ENCODE results near the gene C22orf39. TPM values are rescaled to one million over a fixed set of nuclear protein-coding genes. Genes with fewer than 3 reads are reported as not detected.

C22orf39 gene
- total RNA-seq, 4 donors from 2014 or later: 69.4 to 107 (median 97.0) TPM

- WGBS, 2 donors (ENCODE audit: low coverage in 1 of 2): 50 to 90% methylated on average over 2 to 5 of the region's 5 CpGs
- H3K36me3 ChIP-seq: peaks cover 0 to 100% of the 10 kb centered on the region in 2 donors
- TF ChIP-seq EP300 (IDR thresholded peaks at IDR 0.05): no peak
- TF ChIP-seq, protein P1, sequence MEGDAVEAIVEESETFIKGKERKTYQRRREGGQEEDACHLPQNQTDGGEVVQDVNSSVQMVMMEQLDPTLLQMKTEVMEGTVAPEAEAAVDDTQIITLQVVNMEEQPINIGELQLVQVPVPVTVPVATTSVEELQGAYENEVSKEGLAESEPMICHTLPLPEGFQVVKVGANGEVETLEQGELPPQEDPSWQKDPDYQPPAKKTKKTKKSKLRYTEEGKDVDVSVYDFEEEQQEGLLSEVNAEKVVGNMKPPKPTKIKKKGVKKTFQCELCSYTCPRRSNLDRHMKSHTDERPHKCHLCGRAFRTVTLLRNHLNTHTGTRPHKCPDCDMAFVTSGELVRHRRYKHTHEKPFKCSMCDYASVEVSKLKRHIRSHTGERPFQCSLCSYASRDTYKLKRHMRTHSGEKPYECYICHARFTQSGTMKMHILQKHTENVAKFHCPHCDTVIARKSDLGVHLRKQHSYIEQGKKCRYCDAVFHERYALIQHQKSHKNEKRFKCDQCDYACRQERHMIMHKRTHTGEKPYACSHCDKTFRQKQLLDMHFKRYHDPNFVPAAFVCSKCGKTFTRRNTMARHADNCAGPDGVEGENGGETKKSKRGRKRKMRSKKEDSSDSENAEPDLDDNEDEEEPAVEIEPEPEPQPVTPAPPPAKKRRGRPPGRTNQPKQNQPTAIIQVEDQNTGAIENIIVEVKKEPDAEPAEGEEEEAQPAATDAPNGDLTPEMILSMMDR (IDR thresholded peaks at IDR 0.05): no peak
- TF ChIP-seq POLR2AphosphoS5 (IDR thresholded peaks at IDR 0.05): no peak
- TF ChIP-seq POLR2A (IDR thresholded peaks at IDR 0.05): no peak
Observed at GRCh38 chr22:19393704-19394103, 53.8 kb downstream of the C22orf39 start.

More at GRCh38 chr22:19393704-19394103, 53.8 kb downstream of the C22orf39 start:
- no peak for ATAC-seq
- no peak overlapping the region for H3K27ac ChIP-seq
- no peaks in the 10 kb centered on the region for H3K9me3 ChIP-seq
- no peak overlapping the region for H3K4me3 ChIP-seq
- H3K4me1 ChIP-seq: no peaks in the 10 kb centered on the region
- H3K27me3 ChIP-seq: no peaks in the 10 kb centered on the region

Other genes starting within 250 kb of the C22orf39 start
- gene CLTCL1, start 156.0 kb downstream of the C22orf39 start, total RNA-seq: 10 to 100 TPM in 1 of 4 donors, 1 to 10 TPM in 3; 5.7 to 11.7 (median 8.4) TPM
- 10 to 100 TPM; 20.5 to 35.6 (median 26.0) TPM for gene HIRA, start 16.0 kb downstream of the C22orf39 start, total RNA-seq
- gene MRPL40, start 15.2 kb downstream of the C22orf39 start, total RNA-seq: 10 to 100 TPM; 22.8 to 29.1 (median 25.8) TPM
- 10 to 100 TPM; 22.7 to 56.2 (median 38.2) TPM for gene UFD1, start 31.5 kb upstream of the C22orf39 start, total RNA-seq
- 1 to 10 TPM in 1 of 4 donors, not detected in 3; 2.1 TPM for gene CDC45, start 32.2 kb upstream of the C22orf39 start, total RNA-seq
- 100 to 1,000 TPM in 2 of 4 donors, 10 to 100 TPM in 2; 29.6 to 149 (median 93.3) TPM for gene CLDN5, start 76.7 kb upstream of the C22orf39 start, total RNA-seq